ENCODE data around the gene VILL.
"Not testable (repeated sequence)": the region's sequence is repeated elsewhere in the genome, so short reads cannot be mapped to it uniquely, and the experiment has no call there.

Gene VILL

DNA sequence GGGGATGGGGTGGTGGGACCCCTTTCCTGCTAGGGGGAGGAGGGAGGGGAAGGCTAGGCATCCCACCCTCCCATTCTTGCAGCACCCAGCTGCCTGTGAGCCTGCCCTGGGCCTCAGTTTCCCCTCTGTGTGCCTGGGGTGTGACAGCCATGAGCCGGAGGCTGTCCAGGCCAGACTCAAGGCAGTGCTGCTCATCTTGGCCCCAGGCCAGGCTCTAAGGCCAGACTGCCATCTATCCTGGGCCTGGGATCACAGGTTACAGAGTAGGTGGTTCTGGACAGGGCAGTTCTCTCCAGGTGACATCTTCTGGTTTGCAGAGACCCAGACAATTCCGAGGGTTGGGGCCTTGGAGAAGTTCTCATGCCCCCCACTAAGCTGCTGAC, 3.3 kb upstream of the VILL start:
- DNase-seq, result no peak

DNA sequence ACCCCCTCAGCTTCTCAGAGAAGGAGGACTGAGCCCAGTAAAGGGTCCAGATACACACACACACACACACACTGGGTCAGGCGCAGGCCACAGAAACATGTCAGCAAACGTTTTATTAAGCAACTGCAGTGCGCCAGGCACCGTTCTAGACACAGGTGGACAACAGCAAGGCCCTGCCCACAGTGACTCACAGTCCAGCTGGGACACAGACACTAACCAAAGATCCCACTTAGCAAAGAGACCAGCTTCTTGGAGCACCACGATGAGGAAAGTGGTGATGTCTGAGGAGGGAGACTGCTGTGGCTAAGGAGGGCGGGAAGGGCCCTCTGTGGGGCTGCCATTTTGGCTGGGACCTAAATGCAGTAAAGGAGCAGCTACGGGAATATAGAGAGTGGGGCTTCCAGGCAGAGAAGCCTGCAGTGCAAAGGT, 2.8 kb upstream of the VILL start:
- DNase-seq, result no peak

DNA sequence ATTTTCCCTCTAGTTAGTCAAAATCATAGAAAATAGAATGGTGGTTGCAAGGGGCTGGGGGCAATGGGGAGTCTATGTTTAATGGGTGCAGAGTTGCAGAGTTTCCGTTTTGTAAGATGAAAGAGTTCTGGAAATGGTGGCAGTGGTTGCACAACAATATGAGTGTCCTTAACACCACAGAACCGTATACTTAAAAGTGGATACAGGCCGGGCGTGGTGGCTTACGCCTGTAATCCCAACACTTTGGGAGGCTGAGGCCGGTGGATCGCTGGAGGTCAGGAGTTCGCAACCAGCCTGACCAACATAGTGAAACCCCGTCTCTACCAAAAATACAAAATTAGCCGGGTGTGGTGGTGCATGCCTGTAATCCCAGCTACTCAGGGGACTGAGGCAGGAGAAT, 2.2 kb upstream of the VILL start:
- DNase-seq, result not testable (repeated sequence)

DNA sequence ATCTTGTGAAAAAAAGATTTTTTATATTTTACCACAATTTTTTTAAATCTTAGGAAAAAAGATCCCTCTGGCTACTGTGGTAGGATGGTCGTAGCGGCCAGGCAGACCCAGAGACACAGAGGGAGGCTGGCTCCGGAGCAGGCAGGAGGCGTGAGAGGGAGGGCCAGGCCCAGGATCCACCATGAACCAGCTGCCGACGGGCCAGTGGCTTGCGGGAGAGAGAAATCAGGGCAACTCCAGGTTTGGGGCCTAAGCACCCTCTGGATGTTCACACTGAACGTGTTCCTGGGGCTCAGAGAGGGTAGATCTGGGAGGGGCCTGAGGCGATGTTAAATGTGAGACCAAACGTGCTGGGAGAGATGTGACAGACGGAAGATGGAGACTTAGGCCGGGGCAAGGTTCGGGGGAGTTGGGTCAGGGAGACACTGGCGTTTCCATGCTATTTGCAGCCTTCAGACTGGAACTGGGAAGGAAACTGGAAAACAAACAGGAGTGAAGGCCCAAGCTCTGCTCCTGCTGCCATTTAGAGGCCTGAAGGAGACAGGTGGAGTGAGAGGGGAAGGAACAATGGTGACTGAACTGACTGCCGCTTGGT, 1.6 kb upstream of the VILL start:
- no peak for DNase-seq

DNA sequence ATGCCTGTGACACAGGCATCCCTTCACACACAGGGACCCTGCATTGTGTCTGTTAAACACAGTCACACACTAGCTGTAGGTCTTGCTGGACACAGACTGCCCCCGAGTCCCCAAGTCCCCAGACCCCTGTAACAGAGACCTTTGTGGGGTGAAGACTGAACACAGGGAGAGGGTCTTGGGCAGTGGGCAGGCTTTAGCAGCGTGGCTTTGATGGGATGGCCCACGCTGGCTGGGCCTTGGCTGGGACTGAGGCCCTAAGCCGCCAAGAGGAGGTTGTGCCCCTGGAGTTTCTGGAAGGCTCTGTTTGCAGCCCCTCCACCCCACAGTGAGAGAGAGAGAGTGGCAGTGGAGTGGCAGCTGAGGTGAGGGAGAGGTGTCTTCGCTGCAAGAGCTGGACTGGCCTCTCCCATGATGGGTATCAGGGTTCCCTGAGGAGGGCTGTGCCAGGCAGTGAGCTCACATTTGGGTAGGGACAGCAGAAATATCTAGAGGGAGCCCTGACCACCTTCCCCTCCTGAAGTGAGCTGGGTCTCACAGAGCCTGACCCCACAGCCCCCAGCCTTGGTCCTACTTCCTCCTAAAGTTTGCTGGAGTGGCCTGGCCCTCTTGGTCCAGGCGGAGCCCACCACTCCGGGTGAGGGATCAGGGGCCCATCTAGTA, 635 bp upstream of the VILL start:
- DNase-seq, result no peak

DNA sequence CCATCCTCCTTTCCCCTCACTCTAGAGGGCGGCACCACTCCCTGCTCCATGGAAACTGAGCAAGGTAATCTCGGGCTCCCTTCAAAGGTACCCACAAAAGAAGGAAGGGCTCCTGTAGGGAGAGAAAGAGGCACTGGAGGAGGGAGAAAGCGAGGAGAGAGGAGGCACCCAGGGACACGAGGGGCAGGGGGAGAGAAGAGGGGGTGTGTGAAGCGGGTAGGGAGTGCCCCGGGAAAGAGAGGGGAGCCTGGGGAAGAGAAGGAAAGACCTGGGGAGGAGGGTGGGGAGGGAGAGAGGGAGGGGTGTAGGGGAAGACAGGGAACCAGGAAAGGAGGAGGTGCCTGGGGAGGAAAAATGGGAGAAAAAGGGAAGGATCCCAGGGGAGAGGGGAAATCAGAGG, 523 bp downstream of the VILL start:
- no peak for DNase-seq

DNA sequence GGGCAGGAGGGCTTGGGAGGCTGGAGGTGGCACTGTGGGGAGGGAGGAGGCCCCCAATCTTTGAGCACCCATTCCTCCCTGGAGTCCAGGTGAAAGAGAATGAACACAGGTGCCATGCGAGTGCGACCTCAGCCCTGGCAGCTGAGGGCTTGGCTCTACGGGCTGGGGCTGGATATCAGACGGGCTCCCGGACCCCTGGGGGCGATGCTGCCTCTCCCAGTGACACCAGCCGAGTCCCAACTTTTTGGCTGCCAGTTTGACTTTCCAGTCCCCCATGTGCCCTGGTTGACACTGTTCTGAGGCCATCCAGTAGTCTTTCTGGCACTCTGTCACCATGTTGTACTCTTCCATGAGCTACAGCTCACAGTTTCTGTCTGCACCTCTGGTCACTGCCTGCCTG, 1.2 kb downstream of the VILL start:
- DNase-seq, result no peak

DNA sequence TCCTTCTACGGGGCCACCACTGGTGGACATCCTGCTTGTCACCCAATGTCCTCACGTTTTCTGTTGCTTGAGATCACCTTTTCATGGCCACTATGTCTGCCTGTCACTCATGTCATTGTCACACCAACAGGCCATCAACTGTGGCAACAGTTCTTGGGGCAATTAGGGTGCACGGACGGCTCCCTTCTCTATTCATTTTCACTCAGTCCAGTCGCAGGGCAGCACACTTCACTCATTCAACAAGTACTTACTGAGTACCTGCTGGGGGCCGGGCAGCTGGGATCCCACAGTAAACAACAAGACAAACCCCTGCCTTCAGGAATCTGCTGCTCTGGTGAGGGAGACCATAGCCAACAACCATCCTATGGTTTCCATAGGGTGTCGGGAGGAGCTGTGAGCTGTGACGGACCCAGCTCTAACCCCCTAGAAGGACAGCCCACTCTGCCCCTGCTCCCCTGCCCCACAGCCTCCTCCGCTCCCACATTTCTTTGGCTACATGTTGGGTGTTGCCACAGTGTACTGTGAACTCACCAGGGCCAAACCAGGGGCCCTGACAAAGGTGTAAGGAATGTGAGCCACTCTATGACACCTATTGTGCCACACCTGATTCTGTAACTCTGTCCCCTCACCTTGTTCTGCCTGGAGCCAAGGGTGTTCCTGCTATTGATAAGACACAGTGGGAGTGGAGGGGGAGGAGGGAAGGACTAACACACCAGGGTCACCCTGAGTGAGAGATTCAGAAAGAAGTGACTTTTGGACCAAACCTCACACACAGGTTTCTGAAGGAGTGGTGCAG, 1.9 kb downstream of the VILL start:
- DNase-seq, result no peak

DNA sequence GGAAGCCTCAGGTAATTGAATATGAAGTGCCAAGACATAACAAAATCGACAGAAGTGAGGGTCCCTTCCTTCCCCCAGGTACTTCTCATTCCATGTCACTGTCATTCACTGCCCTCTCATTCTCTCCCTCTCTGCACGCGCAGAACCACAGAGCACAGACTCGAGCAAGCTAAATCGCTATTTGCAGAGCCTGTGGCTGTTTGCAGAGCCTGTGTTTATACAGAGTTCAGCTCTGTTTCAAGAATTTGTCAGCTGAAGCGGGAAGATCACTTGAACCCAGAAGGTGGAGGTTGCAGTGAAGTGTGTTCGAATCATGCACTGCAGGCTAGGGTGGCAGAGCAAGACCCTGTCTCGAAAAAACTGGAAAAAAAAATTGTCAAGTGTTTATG, 2.5 kb downstream of the VILL start:
- no peak for DNase-seq

DNA sequence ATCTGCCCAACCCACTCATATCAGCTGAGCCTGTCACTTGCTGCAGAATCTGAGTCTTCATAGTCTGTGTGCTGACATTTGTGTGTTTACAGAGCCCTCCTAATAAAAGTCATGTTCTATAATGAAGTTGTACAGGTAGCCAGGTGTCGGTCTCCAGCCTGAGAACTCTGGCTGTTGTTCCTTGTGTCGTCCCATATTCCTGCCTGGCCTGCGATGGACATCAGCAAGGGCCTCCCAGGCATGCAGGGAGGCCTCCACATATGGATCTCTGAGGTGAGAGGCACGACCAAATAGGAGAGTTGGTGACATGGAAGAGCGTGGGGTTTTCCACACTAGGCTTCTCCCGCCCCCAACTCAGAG, 2.9 kb downstream of the VILL start:
- DNase-seq, result no peak

DNA sequence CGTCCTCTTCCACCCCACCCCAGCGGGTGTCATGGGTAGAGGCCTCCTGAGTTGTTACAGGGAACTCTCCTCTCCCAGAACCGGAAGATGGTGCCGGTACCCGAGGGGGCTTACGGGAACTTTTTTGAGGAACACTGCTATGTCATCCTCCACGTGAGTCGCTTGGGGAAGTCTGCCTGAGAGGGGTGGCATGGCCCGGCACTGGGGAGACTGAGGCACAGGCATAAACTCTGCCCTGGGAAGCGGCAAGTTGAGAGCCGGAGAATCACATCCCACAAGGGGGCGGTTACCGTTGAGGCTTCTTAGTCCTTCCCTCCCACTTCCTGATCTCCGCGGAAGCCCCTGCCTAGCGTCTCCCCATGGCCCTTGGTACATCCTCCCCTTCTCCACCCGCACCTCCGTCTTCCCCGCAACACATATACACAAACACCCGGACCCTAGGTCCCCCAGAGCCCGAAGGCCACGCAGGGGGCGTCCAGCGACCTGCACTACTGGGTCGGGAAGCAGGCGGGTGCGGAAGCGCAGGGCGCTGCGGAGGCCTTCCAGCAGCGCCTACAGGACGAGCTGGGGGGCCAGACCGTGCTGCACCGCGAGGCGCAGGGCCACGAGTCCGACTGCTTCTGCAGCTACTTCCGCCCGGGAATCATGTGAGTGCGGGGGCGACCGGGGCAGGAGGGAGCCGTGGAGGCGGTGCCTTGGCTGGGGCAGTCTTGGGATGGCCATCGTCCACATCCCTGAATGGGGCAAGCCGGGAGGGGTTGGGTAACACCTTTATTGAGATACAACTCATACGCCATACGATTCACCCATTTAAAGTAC, 3.4 kb downstream of the VILL start:
- DNase-seq, result peak; percentile 58

DNA sequence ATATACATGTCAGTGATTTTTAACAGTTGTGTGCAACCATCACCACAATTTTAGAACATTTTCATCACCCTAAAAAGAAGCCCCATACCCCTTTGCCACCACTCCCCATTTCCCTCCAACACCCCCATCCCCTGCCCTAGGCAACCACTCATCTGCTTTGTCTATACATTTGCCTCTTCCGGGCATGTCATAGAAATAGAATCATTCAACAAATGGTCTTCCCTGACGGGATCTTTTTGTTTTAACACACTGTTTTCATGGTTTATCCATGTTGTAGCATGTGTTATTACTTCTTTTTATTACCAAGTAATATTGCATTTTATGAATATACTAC, 4.0 kb downstream of the VILL start:
- no peak for DNase-seq

DNA sequence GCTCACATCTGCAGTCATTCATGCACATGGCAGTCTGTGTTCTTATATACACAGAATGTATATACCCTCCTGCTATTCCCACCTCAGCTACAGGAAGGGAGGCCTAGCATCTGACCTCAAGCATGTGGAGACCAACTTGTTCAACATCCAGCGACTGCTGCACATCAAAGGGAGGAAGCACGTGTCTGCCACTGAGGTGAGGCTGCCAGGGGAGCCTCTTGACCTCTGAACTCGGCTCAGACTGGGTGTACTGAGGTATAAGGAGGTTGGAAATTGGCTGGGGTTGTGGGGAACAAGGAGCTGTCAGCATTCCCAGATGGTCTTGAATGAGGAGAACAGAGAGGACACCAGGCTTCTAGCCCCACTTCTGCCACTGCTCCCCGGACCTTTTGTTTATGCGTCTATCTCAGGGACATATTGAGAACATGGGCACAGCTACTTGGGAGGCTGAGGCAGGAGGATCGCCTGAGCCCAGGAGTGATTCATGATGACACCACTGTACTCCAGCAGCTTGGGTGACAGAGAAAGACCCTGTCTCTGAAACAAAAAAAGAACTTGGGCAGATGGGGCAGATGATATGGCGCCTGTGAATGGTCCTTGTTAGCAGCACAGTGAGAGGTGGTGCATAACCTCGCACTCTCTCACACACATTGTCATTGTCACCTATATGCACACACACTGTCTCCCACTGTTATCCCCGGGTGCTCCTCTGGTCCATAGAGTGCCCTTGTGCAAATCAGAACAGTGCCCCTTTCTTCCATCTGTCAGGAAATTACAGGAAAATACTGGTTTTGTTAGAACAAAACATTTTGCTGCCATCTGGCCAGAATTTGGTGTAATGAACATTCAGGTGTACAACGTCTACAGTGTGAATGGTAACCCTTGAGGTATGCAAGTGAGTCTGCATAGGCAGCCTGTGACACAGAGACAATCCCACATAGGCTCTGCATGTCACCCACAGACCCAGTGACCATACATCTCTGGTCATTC, 5.4 kb downstream of the VILL start:
- DNase-seq, result no peak

DNA sequence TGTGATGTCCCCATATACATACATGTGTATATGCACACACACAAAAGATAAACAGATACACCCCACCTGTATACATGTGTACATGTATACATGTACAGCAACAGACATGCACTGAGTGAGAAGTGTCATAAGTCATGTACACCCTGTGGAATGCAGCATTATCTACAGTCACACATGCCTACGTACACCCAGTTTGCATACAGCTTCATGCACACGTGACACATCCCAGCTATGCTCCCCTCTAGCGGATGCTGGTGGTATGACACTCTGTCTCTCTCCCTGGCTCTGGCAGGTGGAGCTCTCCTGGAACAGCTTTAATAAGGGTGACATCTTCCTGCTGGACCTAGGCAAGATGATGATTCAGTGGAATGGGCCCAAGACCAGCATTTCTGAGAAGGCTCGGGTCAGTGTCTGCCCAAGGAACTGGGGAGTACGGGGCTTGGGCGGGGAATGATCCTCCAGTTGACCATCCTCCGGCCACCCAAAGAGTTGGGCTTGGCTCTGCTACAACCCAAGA, 6.3 kb downstream of the VILL start:
- peak; percentile 71 for DNase-seq

DNA sequence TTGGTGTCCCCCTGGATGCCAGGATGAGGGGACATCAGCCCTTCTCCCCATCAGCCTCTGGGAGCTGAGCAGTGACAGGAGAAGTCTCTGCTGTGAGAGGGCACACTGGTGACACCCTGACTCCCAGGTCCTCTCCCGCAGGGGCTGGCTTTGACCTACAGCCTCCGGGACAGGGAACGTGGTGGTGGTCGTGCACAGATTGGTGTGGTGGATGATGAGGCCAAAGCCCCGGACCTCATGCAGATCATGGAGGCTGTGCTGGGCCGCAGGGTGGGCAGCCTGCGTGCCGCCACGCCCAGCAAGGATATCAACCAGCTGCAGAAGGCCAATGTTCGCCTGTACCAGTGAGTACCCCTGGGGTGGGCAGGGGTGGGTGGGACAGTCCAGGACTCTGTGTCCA, 6.8 kb downstream of the VILL start:
- no peak for DNase-seq

DNA sequence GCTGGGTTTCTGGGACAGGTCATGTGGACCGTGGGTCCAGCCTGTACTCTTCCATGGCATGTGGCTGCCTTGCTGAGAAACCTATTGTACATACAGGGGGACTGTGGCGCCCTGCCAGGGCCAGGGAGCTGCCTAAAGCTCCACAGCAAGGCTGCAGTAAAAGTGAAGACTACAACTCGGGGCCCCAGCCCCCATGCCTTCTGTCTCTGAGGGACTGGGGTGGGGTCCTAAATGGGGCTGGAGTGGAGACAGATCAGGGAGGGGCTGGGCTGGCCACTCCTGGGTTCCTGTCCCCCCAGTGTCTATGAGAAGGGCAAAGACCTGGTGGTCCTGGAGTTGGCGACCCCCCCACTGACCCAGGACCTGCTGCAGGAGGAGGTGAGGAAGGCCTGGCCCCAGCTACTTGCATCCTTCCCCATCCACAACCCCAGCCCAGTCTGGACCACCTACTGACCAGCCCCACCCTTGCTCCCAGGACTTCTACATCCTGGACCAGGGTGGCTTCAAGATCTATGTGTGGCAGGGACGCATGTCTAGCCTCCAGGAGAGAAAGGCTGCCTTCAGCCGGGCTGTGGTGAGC, 7.3 kb downstream of the VILL start:
- no peak for DNase-seq

DNA sequence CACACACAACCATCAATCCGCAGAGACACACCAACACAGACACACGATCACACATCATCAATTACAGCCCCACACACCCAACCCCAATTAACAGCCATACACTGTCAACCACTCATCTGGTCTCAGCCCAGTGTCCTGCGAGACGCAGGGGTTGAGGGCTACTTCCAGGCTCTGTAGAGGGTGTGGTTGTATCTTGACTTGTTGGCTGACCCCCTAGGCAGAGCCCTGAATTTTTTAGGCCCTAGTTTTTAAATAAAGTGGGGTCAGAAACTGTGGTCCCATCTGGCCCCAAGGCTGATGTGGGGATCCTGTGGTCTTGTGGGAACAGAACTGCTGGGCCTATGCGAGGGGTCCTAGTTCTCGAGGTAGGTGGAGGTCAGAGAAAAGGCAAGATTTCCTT, 9.2 kb downstream of the VILL start:
- DNase-seq, result no peak

DNA sequence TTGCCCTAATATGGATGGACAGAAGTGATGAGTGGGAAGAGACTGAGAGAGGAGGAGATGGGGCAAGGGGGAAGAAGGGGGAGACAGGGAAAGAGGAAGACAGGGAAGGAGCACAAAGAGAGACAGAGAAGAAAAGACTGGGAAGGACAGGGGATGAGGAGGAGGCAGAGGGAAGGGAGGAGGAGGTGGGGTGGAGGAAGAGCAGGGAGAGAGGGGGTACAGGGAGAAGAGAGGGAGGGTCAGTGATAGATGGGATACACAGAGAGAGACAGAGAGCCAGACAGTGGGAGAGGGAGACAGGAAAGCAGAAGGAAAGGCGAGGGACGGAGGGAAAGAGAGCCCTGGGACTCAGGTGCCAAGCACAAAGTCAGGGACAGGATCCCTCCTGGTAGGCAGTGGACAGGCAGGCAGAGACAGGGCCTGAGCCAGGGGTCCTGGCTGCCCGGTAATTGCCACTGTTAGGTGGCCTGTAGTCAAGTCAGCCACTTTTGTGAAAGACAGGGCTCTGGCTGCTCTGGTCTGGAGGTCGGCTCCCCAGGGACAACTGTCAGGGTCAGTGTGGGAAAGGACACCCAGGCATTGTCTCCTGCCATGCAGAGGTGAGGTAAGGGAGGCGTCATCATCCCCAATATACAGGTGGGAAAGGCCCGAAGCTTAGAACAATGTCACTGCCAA, 9.8 kb downstream of the VILL start:
- DNase-seq, result no peak

DNA sequence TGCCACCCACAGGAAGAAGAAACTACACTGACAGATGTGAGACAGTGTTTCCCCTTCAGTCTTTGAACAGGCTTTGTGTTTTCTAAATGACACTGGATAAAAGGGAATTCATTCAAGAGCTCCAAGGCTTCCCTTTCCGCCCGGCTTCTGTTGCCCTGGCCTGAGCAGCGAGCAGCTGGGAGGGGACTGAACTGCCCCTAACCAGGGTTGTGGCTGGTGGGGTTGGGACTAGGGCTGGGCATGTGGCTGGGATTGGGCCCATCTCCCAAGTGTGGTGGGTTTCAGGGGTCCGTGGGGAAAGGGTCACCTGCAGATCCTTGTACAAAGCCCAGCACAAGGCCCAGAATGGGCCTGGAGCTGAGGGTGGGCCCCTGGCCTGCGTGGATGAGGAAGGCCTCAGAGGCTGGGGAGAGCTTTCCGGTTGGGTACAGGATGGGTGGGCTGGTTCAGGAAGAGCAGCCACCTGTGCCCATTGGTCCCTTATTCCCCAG, 10.4 kb downstream of the VILL start:
- no peak for DNase-seq

DNA sequence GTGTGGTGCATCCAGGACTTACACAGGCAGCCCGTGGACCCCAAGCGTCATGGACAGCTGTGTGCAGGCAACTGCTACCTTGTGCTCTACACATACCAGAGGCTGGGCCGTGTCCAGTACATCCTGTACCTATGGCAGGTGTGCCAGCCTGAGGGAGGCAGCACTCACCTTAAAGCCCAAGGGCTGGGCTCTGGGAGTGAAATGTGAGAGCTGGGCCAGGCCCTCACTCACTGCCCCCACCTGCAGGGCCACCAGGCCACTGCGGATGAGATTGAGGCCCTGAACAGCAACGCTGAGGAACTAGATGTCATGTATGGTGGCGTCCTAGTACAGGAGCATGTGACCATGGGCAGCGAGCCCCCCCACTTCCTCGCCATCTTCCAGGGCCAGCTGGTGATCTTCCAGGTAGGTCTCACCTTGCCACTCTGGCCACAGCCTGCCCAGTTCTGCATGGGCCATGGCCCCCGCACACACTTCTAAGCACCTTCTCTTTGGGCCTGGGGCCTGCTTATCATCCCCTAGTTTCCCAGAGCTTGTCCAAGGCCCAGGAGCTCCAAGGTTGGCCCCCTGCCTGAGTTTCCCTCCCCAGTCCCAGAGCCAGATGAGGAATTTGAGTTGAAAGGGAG, 11.0 kb downstream of the VILL start:
- DNase-seq, result no peak
